ENCODE measurements around the gene NUP188.
A peak's percentile ranks its signal among the peaks of the same experiment; 100 is the strongest.
"Not testable (repeated sequence)": the region's sequence is repeated elsewhere in the genome, so short reads cannot be mapped to it uniquely, and the experiment has no call there.

Gene NUP188

GRCh38 chr9:129033216-129033615 is 85.7 kb downstream of the NUP188 start:
- no peak for TF ChIP-seq CTCF (IDR thresholded peaks at IDR 0.05; ENCODE audit: insufficient read depth, low read length)
- TF ChIP-seq GABPA (IDR thresholded peaks at IDR 0.05; ENCODE audit: low read depth): no peak
- no peak for TF ChIP-seq REST (IDR thresholded peaks at IDR 0.05; ENCODE audit: insufficient replicate concordance, low read depth)
- TF ChIP-seq POLR2AphosphoS5 (IDR thresholded peaks at IDR 0.05; ENCODE audit: low read depth): no peak
- TF ChIP-seq SPI1 (IDR thresholded peaks at IDR 0.05; ENCODE audit: borderline replicate concordance, low read depth): no peak
- H3K27ac ChIP-seq (replicated peaks): no peak overlapping the region
- H3K27me3 ChIP-seq (ENCODE audit: insufficient read depth, poor library complexity, severe bottlenecking): no peaks in the 10 kb centered on the region
- no peak overlapping the region for H3K4me3 ChIP-seq (replicated peaks; ENCODE audit: insufficient read depth, low read length)
- no peak for DNase-seq (ENCODE audit: low read depth in 1 of 2, low spot score in 1 of 2)

- peak overlapping the region; percentile 37 for H3K4me3 ChIP-seq (replicated peaks; ENCODE audit: insufficient read depth, low read length)
- not testable (repeated sequence) for DNase-seq (ENCODE audit: low read depth in 1 of 2, low spot score in 1 of 2); H3K27me3 ChIP-seq (ENCODE audit: insufficient read depth, poor library complexity, severe bottlenecking)
- peak overlapping the region; percentile 68 for H3K27ac ChIP-seq (replicated peaks)
Measured at GRCh38 chr9:129035838-129036237, 88.3 kb downstream of the NUP188 start.

GRCh38 chr9:129036241-129036922 is 88.9 kb downstream of the NUP188 start, which contains the start of gene MIGA2:
TSS of gene MIGA2 (plus strand) at chr9:129036626. CDS start at chr9:129040595, 3,969 bp downstream.
- peak; percentile 47; the same call in 1 of the 2 replicates for TF ChIP-seq SPI1 (IDR thresholded peaks at IDR 0.05; ENCODE audit: borderline replicate concordance, low read depth)
- peak; percentile 61; the same call in 1 of the 2 replicates for TF ChIP-seq POLR2AphosphoS5 (IDR thresholded peaks at IDR 0.05; ENCODE audit: low read depth)
- TF ChIP-seq GABPA (IDR thresholded peaks at IDR 0.05; ENCODE audit: low read depth): peak; percentile 31; the same call in 1 of the 2 replicates
- no peak for TF ChIP-seq REST (IDR thresholded peaks at IDR 0.05; ENCODE audit: insufficient replicate concordance, low read depth)
- no peak for TF ChIP-seq CTCF (IDR thresholded peaks at IDR 0.05; ENCODE audit: insufficient read depth, low read length)
- peak within 1 kb of the TSS; percentile 68 for H3K27ac ChIP-seq (replicated peaks)
- peak; percentile 95 to 99 for DNase-seq (ENCODE audit: low read depth in 1 of 2, low spot score in 1 of 2)
- H3K4me3 ChIP-seq (replicated peaks; ENCODE audit: insufficient read depth, low read length): peak within 1 kb of the TSS; percentile 100
- no peaks in the 10 kb centered on the region for H3K27me3 ChIP-seq (ENCODE audit: insufficient read depth, poor library complexity, severe bottlenecking)

- Histone ChIP-seq H3K27me3 (ENCODE audit: insufficient read depth, poor library complexity, severe bottlenecking) (no peaks in the 10 kb centered on the region), H3K27ac (replicated peaks) (peak overlapping the region; percentile 60)
Measured at GRCh38 chr9:129036923-129037766, 89.6 kb downstream of the NUP188 start.

More at GRCh38 chr9:129036923-129037766, 89.6 kb downstream of the NUP188 start:
- TF ChIP-seq REST (IDR thresholded peaks at IDR 0.05; ENCODE audit: insufficient replicate concordance, low read depth) (no peak), POLR2AphosphoS5 (IDR thresholded peaks at IDR 0.05; ENCODE audit: low read depth) (no peak), CTCF (IDR thresholded peaks at IDR 0.05; ENCODE audit: insufficient read depth, low read length) (no peak), SPI1 (IDR thresholded peaks at IDR 0.05; ENCODE audit: borderline replicate concordance, low read depth) (no peak), GABPA (IDR thresholded peaks at IDR 0.05; ENCODE audit: low read depth) (no peak)
- no peak for DNase-seq (ENCODE audit: low read depth in 1 of 2, low spot score in 1 of 2)
- H3K4me3 ChIP-seq (replicated peaks; ENCODE audit: insufficient read depth, low read length): peak overlapping the region; percentile 100
